ENCODE measurements around the gene MMP13. TPM values are rescaled to one million over a fixed set of nuclear protein-coding genes. Genes with fewer than 3 reads are reported as not detected.

Gene MMP13
- total and polyA plus RNA-seq, 2 donors (not counting 3 experiments of a cell fraction or from before 2014, with no cell fraction given), result not detected

DNA sequence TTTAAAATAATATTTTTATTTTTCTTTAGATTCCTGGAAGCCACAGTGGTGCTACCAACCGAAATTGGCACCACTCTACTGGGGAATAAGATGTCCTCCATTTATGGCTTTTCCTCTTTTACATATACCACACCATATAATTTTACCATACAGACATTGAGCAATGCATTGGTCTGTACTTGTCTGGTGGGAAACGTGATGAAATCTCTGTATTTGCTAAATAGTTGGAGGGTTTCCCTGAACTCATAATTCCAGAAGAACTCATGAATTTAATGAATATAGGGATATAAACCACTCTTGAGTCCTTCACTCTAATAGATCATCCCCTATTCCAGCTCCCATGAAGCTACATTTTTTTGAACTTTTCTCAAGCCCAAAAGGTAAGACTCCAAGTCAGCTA lies 28.0 kb upstream of the MMP13 start:
- peaks cover 6% of the 10 kb centered on the region for H3K4me1 ChIP-seq (ENCODE audit: control insufficient read depth, extremely low read depth, insufficient read depth, low read length)
- DNase-seq (ENCODE audit: low read depth, low spot score), result no peak
- dilution Hi-C loops (cut with MboI; ENCODE audit: extremely low pct_ligation_motif_present, low sequenced_read_pairs) (no loop called here), intact Hi-C loops (cut with micrococcal nuclease) (no loop called here)
- no peaks in the 10 kb centered on the region for H3K27me3 ChIP-seq (ENCODE audit: control insufficient read depth in 2 of 2, insufficient read depth in 2 of 2, low read length in 2 of 2)
- ChIA-PET CTCF (no interaction called here), POLR2A (no interaction called here)
- BruUV-seq (replicated peaks), result no TSS peak
- H3K4me3 ChIP-seq (replicated peaks in 1 of 3; ENCODE audit: insufficient read depth in 1 of 3, low read depth in 1 of 3, low read length in 3 of 3), result no peak overlapping the region
- no peak overlapping the region for H2AFZ ChIP-seq (ENCODE audit: low read depth, low read length)
- H3K9me3 ChIP-seq (replicated peaks; ENCODE audit: control insufficient read depth, insufficient read depth, low read length), result no peaks in the 10 kb centered on the region
- no peak for TF ChIP-seq JUN (IDR thresholded peaks at IDR 0.05; ENCODE audit: borderline replicate concordance, insufficient read depth, insufficient read length, low read depth)
- no peak for TF ChIP-seq EZH2 (IDR thresholded peaks at IDR 0.05; ENCODE audit: borderline replicate concordance, low read depth, low read length, severe bottlenecking)
- TF ChIP-seq POLR2A (IDR thresholded peaks at IDR 0.05; ENCODE audit: low read depth, low read length), result no peak
- TF ChIP-seq MYC (IDR thresholded peaks at IDR 0.05; ENCODE audit: low read depth, low read length), result no peak
- TF ChIP-seq POLR2AphosphoS5 (IDR thresholded peaks at IDR 0.05; ENCODE audit: insufficient read depth, low read depth, low read length), result no peak
- TF ChIP-seq FOS (IDR thresholded peaks at IDR 0.05; ENCODE audit: borderline replicate concordance, insufficient read depth, low read length), result no peak
- no peak for TF ChIP-seq GATA2 (IDR thresholded peaks at IDR 0.05; ENCODE audit: insufficient read depth, insufficient read length, low read depth, low read length)
- TF ChIP-seq, protein P1, sequence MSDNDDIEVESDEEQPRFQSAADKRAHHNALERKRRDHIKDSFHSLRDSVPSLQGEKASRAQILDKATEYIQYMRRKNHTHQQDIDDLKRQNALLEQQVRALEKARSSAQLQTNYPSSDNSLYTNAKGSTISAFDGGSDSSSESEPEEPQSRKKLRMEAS (IDR thresholded peaks at IDR 0.05; ENCODE audit: insufficient read depth, insufficient read length), result no peak
- no peak for TF ChIP-seq CTCF (IDR thresholded peaks at IDR 0.05; ENCODE audit: extremely low read depth in 1 of 2, insufficient read depth in 1 of 2, low read depth in 1 of 2, low read length in 2 of 2)
- no peaks in the 10 kb centered on the region for H3K9me1 ChIP-seq (replicated peaks; ENCODE audit: control insufficient read depth, extremely low read depth, insufficient read depth, low read length)
- H3K27ac ChIP-seq (ENCODE audit: insufficient read depth, low read depth, low read length), result no peak overlapping the region
- no peaks in the 10 kb centered on the region for H3K79me2 ChIP-seq (ENCODE audit: control insufficient read depth, insufficient read depth, low read length)
- no peak overlapping the region for H3K4me2 ChIP-seq (ENCODE audit: insufficient read depth, low read length)
- H3K9ac ChIP-seq (replicated peaks; ENCODE audit: extremely low read depth, insufficient read depth, low read length), result no peak overlapping the region
- no peaks in the 10 kb centered on the region for H3K36me3 ChIP-seq (ENCODE audit: control insufficient read depth in 2 of 2, extremely low read depth in 1 of 2, insufficient read depth in 2 of 2, low read length in 2 of 2)
- no peaks in the 10 kb centered on the region for H4K20me1 ChIP-seq (replicated peaks; ENCODE audit: control insufficient read depth, extremely low read depth, insufficient read depth, low read length)
- no peak for FAIRE-seq

All from endothelial cell of umbilical vein (primary cell).